Right lung (tissue), 5 donors: Measurements from ENCODE around the gene PDLIM1. TPM values are rescaled to one million over a fixed set of nuclear protein-coding genes. Genes with fewer than 3 reads are reported as not detected.
"Not testable (repeated sequence)": the region's sequence is repeated elsewhere in the genome, so short reads cannot be mapped to it uniquely, and the experiment has no call there.

ENCODE experiments used
- DNase-seq, 2 donors: peaks; one replicate each; pipeline ENCODE4 v3.0.0-alpha.2; 2013
- polyA plus RNA-seq, 5 donors: library from polyadenylated mRNA; unstranded; fragments of 120-200 nt; gene quantifications; one replicate each; pipeline versions ENCODE4 v1.2.1 to v1.2.3, GENCODE V29; 2013; ENCODE audit warnings: inconsistent platforms in 1 of 5, low replicate concordance in 1 of 5; ENCODE audit not compliant: insufficient read length in 5 of 5, insufficient read depth in 1 of 5

Gene PDLIM1
- polyA plus RNA-seq, 5 donors: 76.0 to 92.6 (median 87.5) TPM

- no peak for DNase-seq
Measured at GRCh38 chr10:95245425-95246055, 45.3 kb downstream of the PDLIM1 start.

- no peak for DNase-seq
Measured at GRCh38 chr10:95244152-95244551, 46.7 kb downstream of the PDLIM1 start.

DNA sequence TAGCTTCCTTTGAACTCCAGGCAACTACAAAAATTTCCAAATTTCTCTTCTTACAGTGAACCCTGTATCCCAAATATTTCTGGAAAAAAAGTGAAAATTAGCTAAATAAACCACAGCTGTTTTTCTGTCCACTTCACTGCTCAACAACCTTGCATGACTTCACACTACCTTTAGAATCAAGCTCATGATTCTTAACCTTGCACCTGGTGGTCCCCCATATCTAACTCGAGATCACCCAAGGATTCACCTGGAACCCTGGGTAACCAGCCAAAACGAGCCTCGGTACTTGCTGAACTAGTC is 47.5 kb downstream of the PDLIM1 start:
- DNase-seq: no peak

DNA sequence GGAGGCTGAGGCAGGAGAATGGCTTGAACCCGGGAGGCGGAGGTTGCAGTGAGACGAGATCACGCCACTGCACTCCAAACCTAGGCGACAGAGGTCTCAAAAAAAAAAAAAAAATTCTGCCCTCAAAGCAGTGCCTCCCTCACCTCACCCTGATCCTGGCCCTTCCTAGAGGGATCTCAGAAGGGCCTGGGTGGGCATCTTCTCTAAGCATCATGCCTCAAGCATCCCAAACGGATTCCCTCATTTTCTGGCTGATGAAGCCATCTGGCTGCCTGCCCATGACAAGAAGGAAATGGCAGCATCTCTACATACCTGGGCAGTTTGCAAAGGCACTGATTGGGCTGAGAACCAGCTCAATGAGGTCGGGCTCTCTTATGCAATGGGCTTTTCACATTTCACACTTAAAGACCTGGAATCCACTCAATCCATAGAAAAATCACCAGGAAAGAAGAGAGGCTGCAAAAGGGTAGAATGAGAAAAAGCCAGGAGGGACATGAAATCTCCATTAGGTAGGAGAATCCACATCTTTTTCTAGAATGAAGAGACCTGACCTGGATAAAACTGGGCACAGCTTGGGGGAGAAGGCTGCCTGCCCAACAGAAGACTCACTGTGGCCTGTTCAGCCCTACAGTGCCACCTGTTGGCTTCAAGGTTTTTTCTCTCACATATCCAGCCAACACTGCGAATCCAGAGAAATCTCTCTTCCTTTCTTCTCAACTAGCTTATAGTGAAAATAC is 48.1 kb downstream of the PDLIM1 start:
- peak; percentile 21 to 43 for DNase-seq

DNA sequence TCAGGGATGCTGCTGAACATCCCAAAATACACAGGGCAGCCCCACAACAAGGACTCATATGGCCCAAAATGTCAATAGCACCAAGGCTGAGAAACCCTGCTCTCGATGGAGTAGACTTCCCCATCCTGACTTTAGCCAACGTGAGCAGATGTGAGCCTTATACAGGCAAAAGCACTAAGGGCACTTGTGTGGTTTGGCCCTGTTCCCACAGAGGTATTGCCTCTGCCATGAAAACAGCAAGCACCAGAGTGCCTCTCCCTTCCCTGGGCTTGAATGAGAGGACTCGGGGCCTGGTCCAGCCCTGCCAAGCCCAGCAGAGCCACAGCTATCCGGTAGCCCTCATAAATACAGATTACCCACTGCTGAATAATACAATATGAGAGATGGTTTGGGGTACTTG is 49.3 kb downstream of the PDLIM1 start:
- no peak for DNase-seq

DNA sequence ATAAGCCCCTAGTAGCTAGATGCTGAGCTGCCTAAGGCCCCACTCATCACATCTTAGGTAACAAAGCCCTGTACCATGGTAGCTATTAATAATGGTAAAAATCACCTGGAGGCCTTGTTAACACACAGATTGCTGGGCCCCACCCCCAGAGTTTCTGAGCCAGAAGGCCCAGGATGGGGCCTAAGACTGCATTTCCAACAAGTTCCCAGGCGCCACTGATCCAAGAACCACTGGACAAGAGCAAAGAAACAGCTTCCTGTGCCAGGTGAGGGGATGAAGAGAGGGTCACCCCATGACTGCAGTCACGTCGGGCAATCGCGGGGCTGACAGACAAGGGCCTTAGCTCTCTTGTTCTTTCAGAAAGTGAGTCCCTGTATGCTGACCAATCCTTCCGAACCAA is 50.0 kb downstream of the PDLIM1 start:
- no peak for DNase-seq

DNA sequence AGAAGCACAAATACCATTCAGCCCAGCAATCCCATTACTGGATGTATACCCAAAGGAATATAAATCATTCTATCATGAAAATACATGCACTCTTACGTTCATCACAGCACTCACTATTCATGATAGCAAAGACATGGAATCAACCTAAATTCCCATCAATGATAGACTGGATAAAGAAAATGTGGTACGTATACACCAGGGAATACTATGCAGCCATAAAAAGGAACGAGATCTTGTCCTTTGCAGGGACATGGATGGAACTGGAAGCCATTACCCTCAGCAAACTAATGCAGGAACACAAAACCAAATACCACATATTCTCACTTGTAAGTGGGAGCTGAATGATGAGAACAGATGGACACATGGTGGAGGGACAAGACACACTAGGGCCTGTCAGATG is 50.7 kb downstream of the PDLIM1 start:
- not testable (repeated sequence) for DNase-seq

DNA sequence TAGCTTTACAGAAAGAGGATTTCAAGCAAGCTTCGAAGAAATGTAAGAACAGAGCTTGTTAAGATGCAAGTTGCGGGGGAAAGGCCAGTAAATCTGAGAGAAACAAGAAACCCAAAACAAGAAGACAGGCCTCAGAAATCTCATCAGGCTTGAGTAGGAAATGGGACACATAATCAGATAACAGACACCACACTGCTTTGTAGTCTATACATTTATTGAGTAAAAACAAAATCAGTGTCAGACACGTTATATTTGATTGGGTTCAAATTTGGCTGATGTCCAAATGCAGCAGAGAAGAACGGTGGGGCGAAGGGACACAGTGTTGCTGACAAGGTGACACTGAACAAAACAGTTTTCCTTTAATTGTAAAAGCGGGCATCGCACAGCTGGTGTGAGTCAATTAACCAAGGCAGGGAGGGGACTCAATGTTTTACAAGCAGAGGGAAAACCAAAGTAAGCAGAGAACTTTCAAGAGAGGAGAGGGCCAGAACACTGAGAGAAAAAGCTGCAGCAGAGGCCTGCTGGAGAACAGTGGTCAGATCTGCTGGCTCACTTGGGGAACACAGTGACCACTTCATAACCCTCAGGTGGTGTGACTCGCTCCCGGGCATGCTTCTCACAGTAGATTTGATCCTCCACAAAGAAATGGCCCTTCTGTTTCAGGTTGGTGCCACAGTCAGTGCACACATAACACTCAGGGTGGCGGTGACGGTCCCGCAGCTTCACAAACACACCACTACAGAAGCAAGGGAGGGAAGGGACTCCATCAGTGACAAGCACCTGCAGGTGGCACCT is 53.2 kb downstream of the PDLIM1 start:
- DNase-seq: no peak

GRCh38 chr10:95236068-95236903 is 54.5 kb downstream of the PDLIM1 start:
- DNase-seq: no peak

DNA sequence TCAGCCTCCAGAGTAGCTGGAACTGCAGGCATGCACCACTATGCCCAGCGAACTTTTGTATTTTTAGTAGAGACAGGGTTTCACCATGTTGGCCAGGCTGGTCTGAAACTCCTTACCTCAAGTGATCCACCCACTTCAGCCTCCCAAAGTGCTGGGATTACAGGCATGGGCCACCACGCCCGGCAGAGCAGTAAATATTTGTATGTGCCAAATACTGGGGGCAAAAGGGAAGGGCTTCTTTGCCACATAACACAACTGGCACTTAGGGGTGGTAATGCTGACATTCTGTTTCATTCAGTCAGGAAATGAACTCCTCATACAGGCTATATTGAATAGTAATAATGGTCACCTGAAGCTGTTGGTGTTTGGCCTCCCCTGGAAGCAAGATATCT is 55.1 kb downstream of the PDLIM1 start:
- no peak for DNase-seq

DNA sequence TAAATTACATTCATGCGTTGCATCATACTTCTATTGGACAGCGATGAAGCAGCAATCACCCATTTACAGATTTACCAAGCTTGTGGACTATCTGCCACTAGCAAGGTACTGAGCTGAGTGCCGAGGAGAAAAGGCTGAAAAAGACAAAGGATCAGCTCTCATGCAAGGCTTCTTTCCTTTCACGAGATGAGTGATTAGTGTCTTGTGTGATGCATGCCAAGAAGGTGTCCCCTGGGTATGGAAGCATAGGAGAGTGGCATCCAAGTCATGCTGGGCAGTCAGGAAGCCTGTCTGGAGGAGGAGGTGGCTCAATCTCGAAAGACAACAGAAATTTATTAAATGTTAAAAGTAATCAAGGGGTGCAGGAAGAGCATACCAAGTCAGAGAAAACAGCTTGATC is 55.9 kb downstream of the PDLIM1 start:
- DNase-seq: no peak

DNA sequence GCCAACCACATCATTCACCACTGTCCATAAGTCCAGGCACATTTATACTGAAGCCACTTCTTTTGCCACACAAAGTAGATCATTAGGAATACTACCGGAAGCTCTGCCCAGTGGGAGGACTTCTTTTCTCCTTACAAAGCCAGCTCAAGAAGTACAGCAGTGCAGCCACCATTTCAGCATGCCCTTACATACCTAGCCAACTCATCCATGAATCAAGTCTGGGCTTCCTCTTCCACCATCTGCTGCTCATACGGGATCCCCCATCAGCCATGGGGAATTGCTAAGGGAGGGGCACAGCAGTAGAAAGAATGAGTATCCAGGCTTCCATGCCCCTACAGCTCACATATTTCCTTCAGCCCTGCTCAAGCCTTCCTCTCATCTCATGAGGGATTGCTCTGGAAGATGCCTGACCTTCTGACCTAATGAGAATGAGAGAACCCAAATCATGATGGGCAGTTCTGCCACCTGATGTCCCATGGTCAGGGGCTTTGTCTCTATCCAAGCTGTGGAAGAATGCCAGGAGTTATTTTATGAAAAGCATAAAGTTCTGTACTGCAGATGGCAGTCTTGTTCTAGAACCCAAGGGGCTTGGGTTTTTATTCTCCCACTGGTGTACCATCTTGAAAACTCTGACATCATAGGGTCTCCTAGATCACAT is 57.3 kb downstream of the PDLIM1 start:
- DNase-seq: no peak

DNA sequence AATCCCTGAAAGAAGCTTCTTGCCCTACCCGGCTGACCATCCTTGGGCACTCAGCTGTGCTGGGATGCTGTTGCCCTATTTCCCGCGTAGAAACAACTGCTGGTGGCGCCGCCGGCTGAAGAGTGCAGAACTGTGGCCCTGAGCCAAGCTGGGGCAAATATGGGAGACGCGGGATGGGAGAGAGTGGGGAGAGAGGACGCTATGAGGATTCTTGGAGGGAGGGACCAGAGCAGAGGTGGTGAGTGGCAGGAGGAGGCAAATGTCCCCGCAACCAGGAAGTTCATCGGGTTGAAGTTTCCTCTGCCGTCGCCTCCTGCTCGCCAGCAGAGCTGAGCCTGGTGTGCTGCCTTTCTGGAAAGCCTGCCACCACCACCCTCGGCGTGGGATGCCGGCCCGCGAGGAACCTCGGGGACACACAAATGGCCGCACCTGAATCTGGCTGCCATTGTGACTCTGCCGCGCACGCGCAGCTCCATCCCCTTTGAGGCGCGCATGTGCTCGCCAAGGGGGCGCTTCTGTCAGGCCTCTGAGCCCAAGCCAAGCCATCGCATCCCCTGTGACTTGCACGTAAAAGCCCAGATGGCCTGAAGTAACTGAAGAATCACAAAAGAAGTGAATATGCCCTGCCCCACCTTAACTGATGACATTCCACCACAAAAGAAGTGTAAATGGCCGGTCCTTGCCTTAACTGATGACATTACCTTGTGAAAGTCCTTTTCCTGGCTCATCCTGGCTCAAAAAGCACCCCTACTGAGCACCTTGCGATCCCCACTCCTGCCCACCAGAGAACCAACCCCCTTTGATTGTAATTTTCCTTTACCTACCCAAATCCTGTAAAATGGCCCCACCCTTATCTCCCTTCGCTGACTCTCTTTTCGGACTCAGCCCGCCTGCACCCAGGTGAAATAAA is 59.9 kb downstream of the PDLIM1 start:
- DNase-seq: peak; percentile 19 to 63

GRCh38 chr10:95229724-95230627 is 60.8 kb downstream of the PDLIM1 start:
- DNase-seq: no peak

GRCh38 chr10:95228934-95229723 is 61.7 kb downstream of the PDLIM1 start:
- not testable (repeated sequence) for DNase-seq

GRCh38 chr10:95225136-95225535 is 65.7 kb downstream of the PDLIM1 start:
- no peak for DNase-seq

GRCh38 chr10:95221124-95221523 is 69.7 kb downstream of the PDLIM1 start:
- no peak for DNase-seq

DNA sequence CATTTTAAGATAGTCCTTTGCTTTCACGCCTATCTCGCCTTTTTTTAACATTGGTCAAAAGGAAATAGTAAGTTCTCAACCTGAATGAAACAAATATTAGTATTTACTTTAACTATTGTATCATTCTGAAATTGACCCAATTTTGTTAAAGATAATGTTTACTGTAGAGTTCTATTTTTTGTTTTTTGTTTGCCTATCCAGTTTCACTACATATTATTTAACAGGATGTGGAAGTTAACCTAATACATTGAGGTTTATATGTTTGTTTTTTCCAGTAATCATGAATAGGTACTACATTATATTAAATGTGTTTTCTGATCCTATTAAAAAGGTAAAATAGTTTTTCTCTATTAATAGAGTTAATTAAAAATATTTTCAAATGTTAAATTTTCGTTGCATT is 70.3 kb downstream of the PDLIM1 start:
- DNase-seq: no peak

DNA sequence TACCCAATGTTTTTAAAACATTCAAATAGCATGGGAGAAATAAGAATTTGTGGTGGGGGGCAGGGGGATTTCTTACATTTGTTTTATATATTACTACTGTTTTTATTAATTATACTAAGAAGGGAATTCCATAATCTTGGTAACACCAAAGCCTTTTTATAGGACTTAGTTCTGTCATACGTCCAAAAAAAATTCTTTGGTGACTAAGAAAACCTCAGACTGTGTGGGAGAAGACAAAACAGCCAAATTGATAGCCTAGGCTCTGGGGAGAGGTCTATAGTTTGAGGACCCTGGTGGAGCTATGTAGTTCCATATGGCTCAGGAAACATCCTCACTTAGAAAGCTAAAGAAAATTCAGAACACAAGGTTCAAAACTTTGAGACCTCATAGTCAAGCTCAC is 73.3 kb downstream of the PDLIM1 start:
- DNase-seq: no peak
